HG03571 (cell line): Measurements from ENCODE around the gene AP2A2.
A peak's percentile ranks its signal among the peaks of the same experiment; 100 is the strongest.

Experiments used
- ATAC-seq: cut with Tn5 transposase; IDR thresholded peaks from one replicate; pipeline ENCODE4 v1.9.1; 2021; ENCODE audit not compliant: unreplicated experiment

AP2A2 gene

DNA sequence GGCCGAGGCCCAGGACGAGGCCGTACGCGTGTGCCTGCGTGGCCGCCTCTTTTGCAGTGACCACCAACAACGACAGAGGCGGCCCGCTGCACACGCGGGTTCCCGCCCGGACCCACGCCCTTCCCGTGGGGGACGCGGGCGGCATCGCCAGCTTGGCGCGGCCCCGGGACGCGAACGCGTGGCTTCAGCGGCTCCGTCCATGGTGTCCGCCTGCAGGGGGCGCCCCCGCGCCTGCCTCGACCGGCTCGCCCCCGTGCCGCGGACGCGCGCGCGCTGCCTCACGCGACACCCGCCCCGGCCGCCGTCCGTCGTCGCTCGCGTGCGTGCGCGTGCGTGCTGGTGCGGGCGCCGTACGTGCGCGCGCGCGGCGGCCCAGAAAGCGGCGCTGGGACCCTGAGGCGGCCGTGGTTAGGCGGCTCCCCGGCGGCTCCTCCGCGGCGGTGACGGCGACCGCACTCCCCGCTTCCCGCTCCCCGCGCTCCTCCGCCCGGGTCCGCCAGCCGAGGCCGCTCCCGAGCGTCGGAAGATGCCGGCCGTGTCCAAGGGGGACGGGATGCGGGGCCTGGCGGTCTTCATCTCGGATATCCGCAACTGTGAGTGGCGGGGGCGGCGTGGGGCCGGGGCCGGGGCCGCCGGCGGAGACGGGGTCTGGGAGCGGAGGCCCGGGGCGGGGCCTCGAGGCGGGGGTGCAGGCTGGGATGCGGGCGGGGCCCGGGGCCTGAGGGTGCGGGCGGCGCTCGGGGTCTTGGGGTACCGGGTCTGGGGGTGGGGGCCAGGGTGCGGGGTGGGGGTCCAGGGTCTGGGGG is at the start of gene AP2A2:
Gene AP2A2 (plus strand): TSS at position 375 of the 806 bp plus-strand sequence. CDS start 152 bp downstream, at position 527.
- peak; percentile 55 for ATAC-seq

DNA sequence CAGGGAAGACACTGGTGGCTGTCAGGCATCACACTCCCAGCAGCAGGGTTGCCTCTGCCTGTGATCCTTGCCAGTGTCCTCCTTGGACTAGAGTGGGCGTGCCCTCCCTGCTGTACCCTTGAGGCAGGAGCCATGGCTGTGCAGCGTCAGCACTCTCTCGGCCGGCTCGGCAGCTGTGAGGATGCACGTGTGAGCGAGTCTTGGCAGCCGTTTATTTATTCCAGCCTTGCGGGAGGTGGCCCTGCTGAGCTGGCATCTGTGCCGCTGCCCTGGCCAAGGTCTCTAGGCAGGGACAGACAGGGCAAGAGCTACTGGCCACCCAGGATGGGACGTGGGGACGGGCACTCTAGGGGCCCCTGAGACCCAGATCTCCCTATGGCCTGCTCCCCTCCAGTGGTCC is 49.1 kb upstream of the AP2A2 start:
- ATAC-seq = no peak

DNA sequence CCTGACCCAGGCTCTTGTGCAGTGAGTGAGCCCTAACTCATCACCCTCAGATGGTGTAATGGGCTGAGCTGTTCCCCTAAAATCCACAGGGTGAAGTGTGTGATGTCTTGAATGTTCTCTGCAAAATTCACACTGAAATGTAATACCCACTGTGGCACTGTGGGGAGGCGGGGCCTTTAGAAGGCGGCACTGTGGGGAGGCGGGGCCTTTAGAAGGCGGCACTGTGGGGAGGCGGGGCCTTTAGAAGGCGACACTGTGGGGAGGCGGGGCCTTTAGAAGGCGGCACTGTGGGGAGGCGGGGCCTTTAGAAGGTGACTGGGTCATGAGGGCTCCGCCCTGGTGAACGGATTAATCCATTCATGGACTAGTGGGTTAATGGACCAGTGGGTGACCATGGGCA is 48.1 kb upstream of the AP2A2 start:
- ATAC-seq = no peak

DNA sequence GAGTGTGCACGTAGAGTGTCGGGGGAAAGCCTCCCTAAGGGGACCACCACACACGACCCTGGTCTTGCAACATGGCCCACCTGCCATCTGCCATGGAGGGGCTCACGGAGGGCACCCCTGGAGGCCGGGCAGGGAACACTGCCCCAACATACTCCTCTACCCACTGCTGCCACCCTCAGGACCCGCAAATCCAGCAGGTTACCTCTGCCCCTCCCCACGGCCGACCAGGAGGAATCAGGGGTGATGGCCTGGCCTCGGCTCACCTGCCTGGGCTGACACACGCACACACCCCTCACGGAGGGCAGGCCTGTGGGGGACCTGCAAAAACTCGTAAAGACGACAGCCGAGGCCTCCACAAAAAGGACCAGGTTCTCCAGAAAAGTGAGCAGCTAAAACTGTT is 45.2 kb upstream of the AP2A2 start:
- ATAC-seq = no peak

DNA sequence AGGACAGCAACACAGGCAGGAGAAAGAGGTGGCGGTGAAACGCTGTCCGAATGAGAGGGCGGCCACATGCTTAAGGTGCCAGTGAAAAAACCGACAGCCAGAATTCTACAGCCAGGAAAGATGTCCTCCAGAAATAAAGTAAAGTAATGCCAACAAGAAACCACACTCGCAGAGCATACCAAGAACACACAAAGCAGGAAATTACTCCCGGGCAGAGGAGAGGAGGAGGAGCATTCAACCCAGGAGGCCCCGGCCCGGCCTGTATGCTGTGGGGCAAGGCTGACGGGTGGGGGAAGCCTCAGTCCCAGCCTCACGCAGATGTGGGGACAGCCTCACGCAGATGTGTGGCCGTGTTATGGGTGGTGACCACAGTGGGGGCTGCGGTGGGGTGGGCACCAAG is 43.1 kb upstream of the AP2A2 start:
- no peak for ATAC-seq

DNA sequence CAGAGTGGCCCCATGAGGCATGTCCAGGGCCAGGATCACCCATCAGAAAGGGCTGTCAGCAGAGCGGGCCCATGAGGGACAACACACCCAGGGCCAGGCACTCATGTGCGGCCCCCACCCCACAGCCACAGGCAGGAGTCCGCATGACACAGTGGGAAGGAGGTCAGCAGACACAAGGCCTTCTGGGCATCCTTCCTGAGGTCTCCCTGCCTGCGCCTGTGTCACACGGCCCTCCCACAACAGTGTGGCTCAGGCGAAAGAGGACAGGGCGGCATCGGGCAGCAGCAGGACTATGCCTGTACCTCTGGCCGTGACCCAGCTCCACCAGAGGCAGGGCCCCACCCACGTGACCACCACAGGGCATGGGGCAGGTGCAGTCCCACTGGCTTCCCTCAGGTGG is 42.1 kb upstream of the AP2A2 start:
- ATAC-seq = no peak

DNA sequence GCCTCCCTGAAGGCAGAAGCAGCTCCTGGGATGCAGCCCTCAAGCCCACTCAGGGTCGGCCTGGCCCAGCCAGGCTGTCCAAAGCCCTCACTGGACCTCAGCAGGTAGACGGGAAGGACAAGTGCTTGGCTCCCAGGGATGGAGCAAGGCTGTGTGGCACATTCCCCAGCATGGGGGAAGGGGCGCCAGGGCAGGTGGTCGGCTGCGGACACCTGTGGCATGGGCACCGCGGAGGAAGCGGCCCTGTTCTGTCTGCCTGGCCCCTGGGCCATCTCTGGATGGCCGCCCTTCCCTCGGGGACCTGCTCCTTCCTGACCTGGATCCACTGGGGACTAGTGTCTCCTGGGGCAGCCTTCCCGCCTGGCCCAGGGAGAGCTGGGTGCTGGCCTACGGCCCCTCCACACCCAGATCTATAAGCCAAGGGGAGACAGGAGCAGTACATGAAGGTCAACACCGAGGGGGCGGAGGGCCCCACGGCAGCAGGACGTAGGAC is 41.0 kb upstream of the AP2A2 start:
- ATAC-seq = no peak

DNA sequence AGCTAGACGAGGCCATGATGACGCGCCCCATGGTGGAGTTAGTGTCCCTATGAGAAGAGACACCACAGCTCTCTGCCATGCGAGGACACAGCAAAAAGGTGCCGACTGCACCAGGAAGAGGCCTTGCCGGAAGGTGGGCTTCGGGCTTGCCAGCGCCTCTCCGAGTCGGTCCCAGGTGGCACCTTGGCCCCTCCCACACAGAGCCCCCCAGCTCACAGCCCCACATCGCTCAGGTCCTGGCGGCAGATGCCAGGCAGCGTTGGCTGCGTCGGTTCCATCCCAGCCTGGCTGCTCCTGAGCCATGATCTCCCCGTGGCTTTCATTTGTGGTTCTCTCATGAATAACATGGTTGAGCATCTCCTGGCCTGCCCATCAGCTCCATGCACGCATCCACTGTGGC is 39.1 kb upstream of the AP2A2 start:
- no peak for ATAC-seq

DNA sequence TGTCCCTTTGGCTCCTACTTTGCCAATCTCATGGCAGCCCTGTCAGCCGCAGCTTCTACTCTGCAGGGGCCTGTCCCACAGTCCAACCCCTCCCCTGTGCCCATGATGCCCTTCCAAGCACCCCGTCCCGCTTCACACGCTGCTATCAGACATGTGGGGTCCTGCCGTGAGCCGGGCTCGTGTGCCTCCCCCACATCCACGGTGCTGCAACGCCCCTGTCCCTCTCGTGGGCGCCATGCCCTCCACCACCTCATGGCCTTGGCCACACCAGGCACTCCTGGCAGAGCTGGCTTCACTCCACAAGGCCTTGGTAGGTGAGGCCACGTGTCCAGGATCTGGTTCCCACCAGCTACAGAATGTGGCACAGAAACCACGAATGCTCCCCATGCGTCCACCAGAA is 38.1 kb upstream of the AP2A2 start:
- ATAC-seq = no peak

DNA sequence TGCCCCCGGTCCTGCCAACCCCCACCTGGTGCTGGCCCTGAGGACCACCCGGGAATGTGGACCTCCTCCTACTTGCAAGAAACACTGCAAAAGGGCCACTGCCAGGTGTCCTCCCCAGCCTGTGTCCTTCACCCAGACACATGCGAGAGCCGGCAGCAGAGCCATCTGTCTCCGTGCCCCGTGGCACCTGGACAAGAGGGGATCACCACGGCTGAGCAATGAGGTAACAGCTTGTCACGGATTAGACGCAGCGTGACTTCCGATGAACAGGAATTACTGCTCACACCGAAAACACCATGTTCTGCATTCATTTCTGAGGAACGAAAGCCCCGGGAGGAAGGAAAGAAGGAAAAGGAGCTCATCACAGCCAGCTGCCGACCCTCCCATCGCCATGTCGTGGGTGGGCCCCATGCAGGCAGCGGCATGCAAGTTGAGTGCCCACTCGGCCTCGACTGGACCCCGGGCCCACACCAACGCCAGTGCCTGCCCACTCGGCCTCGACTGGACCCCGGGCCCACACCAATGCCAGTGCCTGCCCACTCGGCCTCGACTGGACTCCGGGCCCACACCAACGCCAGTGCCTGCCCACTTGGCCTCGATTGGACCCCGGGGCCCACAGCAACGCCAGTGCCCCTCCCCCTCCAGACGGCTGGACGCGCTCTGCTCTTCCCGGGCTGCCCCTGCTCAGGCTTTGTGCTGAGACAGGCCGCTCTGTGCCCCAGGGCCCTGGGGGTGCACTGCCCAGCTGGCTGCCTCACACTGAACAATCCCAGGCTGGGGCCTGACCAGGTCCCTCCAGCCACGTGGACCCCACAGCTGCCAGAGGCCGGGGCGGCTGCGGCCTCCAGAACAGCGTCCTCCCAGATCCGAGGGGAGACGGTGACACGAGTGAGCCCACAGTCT is 37.1 kb upstream of the AP2A2 start:
- ATAC-seq = no peak

DNA sequence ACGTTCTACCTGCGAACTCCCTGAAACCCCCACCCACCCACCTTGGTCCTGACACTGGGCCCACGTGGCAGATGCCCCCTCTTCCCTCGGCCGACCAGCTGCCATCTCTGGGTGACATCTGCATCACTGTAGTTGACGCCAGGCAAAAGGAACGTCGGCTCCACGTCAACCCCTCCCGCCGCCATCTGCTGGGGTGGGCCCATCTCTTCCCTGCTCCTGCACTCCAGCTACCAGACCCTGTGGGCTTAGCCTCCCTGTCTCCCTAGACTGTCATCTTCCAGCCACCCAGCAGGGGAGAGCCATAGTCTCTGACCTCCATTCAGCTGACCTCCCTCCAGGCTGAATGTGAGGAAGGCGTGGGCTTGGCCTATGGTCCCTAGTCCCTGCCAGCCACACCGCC is 36.4 kb upstream of the AP2A2 start:
- no peak for ATAC-seq

DNA sequence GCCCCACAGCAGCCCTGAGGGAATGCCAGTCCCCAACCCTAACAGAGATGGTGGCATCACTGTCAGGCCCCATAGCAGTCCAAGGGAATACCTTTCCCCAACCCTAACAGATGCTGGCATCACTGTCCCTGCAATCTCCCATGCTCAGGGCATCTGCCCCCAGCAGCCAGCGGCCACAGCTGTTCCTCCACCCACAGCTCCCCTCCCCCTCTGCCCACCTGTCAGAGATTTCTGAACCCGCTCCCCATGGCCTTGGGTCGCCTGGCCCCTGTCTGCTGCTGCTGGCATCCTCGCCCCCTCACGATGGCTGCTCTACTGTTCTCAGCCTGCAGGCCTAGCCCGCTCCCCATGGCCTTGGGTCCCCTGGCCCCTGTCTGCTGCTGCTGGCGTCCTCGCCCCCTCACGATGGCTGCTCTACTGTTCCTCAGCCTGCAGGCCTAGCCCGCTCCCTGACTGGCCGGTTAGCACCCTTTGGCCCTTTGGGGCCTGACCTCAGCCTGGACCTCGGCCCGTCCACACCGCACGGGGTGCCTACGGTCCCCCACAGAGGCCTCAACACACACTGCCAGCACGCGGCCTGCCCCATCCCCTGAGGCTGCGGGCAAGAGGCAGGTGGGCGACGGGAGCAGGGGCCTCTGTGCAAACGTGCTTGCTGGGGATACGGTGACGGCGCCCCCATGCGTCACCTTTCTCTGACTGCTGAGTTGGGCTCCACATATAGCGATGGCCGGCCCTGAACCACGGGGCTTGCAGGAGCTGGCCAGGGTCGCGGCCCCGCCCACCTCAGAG is 35.8 kb upstream of the AP2A2 start:
- no peak for ATAC-seq

DNA sequence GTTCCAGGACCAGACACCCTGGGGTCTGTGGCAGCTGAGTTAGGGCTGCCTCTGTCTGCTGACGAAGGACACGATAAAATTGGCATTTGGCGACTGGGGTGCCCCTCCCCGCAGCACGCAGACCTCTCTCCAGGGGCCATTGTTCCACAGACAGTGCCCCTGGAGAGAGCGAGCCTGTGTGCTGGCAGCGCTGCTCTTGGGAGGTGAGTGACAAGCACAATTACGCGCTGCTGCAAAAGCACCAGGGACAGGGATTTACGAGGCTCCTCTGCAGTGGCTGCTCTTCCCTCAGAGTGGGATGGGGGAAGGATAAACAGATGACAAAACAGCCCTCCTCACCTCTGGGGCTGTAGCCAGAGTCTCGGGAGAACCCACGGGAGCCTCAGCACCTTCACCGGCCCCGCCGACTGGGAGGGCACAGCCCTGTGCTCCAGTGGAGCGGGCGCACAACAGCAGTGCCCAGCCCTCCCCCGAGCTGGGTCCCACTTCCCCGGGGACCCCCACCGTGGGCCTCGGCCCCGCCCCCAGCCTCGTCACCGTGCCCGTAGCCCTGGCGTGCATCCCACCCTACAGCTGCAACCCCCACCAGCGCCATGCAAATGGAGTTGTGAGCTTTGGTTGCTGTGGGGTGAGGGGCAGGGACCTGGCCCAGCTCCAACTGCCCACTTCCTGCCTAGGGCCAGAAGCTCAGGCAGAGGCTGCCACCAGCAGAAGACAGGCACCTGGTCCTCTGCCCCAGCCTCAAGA is 34.7 kb upstream of the AP2A2 start:
- no peak for ATAC-seq

DNA sequence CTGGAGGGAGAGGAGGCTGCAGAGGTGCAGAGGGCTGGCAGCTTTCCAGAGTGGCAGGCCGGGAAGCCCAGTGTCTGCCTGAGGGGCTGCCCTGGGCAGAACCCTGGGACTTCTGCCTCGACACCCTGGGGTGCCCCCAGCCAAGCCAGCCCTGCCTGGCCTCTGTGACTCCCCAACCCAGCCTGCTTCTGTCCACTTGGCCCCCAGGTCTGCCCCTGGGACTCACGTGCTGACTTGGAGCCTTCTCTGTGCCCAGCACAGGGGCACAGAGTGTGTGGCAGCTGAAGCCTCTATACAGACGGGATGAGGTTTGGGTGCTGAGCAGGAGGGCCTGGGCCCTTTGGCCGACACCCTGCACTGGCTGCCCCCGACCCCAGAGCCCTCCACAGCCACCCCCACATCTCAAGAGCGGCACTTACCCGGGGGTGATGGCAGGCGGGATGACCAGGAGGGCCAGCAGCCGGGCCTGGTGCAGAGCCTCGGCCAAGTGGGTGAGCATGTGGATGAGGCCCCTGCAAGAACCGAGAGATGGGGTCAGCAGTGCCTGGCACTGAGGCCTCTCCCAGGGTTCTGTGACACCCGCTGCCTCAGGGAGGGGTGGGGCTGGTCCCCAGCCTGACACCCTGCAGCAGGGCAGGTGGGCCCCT is 32.5 kb upstream of the AP2A2 start:
- no peak for ATAC-seq

DNA sequence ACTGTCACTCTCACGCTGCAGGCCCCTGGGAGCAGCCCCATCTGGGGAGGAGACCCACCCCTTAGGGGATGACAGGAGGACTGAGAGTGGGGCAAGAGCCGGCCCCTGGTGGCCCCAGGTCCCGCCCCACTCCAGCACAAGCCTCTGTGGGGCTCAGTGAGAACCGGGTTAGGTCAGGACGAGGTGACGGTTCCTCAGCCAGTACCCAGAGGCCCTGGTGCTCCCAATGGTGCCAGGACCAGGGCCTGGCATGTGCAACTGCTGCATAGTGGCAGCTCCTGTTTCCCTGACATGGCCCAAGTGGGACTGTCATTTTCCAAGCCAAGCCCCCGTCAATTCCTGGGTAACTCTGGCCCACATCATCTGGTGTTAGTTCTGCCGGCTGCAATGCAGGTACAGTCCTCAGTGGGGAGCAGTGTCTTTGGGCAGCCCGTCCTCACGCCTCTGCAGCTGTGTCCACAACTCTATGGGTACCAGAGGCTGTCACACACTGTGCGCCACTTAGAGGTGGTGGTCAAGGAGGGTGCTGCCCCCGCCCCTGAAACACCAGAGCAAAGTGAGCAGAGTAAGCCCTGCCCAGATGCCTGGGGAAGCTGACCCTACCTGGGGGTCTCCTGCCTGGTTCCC is 31.0 kb upstream of the AP2A2 start:
- ATAC-seq = no peak

DNA sequence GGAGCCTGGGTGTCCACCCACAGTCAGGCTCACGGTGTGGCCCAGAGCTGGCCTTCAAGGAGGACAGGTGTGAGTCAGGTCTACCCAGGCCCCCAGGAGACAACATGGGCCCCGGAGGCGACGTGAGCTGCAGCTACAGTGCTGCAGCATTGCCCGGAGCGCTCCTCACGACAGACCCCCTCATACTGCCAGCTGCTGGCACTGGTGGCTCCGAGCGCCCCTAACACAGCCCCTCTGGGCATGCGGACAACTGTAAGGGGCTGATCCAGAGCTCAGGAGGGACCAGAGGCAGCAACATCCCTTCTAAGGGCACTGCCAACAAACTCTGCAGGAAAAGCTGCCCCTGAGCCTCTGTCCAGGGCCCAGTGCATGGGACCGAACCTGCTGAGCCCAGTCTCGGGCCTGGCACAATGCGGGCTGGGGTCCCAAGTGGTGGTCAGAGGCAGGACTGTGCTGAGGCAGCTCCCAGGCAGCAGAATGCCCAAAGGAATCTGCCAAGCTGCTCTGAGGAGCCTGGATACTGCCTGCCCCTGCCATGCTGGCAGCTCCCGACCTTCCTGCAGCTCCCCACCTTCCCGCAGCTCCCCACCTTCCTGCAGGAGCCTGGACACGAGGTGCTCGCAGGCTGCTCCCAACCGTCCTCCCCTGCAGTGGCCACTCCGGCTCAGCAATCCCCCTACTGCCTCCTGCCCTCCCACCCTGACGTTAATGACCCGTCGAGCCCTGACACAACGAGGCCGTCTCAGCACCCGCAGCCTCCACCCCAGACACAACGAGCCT is 30.1 kb upstream of the AP2A2 start:
- ATAC-seq = no peak

DNA sequence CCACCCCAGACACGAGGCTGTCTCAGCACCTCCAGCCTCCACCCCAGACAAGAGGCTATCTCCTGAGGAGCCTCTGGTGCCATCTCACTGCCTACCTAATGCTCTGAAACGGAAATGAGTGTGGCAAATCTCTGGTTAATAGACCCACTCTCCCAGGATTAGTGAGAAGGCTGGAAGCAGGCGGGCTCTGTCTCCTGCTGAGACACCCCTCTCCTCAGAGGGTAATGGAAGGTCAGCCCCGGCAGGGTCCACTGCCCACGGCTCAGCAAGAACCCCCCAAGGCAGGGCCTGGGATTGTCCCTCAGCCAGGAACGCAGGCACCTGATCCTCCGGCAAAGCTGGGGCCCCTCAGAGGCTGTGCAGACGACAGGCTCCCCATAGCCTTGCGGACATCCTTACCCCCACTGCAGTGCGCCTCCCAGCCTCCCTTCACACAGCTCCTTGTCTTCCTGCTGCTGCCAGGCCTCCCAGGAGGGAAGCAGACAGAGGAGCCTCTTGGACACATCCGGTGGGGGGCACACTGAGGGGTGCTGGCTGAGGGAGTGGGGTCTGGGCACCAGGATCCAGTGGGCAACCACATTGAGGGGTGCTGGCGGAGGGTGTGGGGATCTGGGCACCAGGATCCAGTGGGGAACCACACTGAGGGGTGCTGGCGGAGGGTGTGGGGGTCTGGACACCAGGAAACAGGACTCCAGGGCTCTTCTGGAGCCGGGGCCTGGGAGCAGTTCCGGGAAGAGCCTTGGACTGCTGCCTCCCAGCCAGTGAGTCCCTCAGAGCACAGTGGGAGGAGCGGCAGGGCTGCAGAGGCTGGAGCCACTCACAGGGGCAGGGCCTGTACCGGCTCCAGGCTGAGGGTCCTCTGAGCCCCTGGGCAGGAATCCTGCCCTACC is 28.2 kb upstream of the AP2A2 start:
- no peak for ATAC-seq

DNA sequence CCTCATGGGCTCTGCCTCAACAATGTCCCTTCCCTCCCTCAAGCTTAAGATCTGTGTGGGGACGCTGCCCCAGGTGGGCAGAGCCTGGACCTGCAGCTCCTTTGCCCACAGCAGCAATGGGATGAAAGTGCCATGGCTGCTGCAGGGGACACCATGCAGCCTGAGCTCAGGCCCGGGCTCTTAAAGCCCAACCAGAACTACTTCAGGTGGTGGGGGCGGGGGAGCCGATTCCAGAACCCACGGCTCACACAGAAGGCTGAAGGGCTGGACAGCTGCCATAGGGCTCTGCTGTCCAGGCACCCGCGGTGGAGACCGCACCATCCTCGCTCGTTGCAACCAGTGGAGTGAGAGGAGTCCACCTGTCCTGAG is 27.5 kb upstream of the AP2A2 start:
- ATAC-seq = no peak
